ENCODE measurements around the gene STX12.

Gene STX12

DNA sequence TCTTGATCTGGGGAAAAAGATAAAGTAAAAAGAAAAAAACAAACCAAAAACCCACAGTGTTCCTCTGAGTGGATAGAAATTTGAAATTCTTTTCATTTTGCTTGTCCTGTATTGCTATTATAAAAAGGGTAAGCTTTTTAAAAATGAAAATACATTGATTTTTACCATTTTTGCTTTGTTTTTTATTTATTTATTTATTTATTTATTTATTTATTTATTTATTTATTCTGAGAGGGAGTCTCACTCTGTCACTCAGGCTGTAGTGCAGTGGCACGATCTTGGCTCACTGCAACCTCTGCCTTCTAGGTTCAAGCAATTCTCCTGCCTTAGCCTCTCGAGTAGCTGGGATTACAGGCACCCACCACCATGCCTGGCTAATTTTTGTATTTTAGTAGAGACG is 35.1 kb downstream of the STX12 start (continued):
- peak; percentile 44; the same call in 1 of the 2 replicates for TF ChIP-seq ZNF501 (tag by site-specific recombination; IDR thresholded peaks at IDR 0.05)
- TF ChIP-seq ZBTB1 (tag by site-specific recombination; IDR thresholded peaks at IDR 0.05) = peak; percentile 79
- TF ChIP-seq ZNF140 (tag by site-specific recombination; IDR thresholded peaks at IDR 0.05) = peak; percentile 93
- peak; percentile 71; the same call in 1 of the 2 replicates for TF ChIP-seq ZNF530 (tag by site-specific recombination; IDR thresholded peaks at IDR 0.05; ENCODE audit: low read depth)
- TF ChIP-seq ZNF664 (tag by site-specific recombination; IDR thresholded peaks at IDR 0.05) = peak; percentile 84
- peak; percentile 86 for TF ChIP-seq ZNF623 (tag by site-specific recombination; IDR thresholded peaks at IDR 0.05)
- peak; percentile 46; the same call in 1 of the 2 replicates for TF ChIP-seq OVOL3 (tag by site-specific recombination; IDR thresholded peaks at IDR 0.05)
- TF ChIP-seq, protein P1, sequence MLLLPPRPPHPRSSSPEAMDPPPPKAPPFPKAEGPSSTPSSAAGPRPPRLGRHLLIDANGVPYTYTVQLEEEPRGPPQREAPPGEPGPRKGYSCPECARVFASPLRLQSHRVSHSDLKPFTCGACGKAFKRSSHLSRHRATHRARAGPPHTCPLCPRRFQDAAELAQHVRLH (tag by site-specific recombination; IDR thresholded peaks at IDR 0.05) = peak; percentile 65; the same call in 1 of the 2 replicates
- peak; percentile 84 for TF ChIP-seq ZBTB8A (tag by site-specific recombination; IDR thresholded peaks at IDR 0.05)
- TF ChIP-seq ZNF394 (tag by site-specific recombination; IDR thresholded peaks at IDR 0.05; ENCODE audit: borderline replicate concordance) = peak; percentile 98
- peak; percentile 85; the same call in 1 of the 2 replicates for TF ChIP-seq ZNF560 (tag by site-specific recombination; IDR thresholded peaks at IDR 0.05; ENCODE audit: borderline replicate concordance)
- TF ChIP-seq ZNF266 (tag by site-specific recombination; IDR thresholded peaks at IDR 0.05; ENCODE audit: low read depth) = peak; percentile 83
- TF ChIP-seq RBAK (tag by site-specific recombination; IDR thresholded peaks at IDR 0.05) = peak; percentile 62; the same call in 1 of the 2 replicates
- TF ChIP-seq ZNF223 (tag by site-specific recombination; IDR thresholded peaks at IDR 0.05) = 0 out of 2 replicates have a peak, but pooled peaks have one; percentile 31
- TF ChIP-seq, protein P2, sequence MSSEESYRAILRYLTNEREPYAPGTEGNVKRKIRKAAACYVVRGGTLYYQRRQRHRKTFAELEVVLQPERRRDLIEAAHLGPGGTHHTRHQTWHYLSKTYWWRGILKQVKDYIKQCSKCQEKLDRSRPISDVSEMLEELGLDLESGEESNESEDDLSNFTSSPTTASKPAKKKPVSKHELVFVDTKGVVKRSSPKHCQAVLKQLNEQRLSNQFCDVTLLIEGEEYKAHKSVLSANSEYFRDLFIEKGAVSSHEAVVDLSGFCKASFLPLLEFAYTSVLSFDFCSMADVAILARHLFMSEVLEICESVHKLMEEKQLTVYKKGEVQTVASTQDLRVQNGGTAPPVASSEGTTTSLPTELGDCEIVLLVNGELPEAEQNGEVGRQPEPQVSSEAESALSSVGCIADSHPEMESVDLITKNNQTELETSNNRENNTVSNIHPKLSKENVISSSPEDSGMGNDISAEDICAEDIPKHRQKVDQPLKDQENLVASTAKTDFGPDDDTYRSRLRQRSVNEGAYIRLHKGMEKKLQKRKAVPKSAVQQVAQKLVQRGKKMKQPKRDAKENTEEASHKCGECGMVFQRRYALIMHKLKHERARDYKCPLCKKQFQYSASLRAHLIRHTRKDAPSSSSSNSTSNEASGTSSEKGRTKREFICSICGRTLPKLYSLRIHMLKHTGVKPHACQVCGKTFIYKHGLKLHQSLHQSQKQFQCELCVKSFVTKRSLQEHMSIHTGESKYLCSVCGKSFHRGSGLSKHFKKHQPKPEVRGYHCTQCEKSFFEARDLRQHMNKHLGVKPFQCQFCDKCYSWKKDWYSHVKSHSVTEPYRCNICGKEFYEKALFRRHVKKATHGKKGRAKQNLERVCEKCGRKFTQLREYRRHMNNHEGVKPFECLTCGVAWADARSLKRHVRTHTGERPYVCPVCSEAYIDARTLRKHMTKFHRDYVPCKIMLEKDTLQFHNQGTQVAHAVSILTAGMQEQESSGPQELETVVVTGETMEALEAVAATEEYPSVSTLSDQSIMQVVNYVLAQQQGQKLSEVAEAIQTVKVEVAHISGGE (tag by site-specific recombination; conservative IDR thresholded peaks at IDR 0.05; ENCODE audit: low read depth) = peak; percentile 86
- TF ChIP-seq ZNF354C (tag by site-specific recombination; IDR thresholded peaks at IDR 0.05; ENCODE audit: borderline replicate concordance, low read depth) = 0 out of 2 replicates have a peak, but pooled peaks have one; percentile 75
- peak; percentile 73 for TF ChIP-seq ZNF529 (tag by site-specific recombination; IDR thresholded peaks at IDR 0.05; ENCODE audit: insufficient replicate concordance)

DNA sequence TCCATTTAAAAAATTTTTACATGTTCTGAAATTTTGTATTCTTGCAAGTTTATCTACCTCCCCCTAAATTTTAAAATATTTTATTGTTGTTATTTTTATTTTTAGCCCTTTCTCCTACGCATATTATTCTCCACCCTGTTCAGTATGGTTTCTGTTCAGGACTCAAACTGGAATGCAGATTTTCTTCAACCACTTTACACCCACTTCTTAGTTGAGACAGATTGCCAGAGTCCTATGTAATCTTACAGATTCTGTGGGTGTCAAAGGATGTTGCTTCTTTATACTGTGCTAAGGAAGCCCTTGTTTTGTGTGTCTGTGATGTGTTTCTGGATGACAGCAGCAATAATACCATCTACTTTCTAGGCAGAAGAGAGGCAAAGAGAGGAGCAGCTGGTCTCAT is 36.9 kb downstream of the STX12 start:
- ChIA-PET POLR2A (no interaction called here), CTCF (no interaction called here)
- no peaks in the 10 kb centered on the region for H3K4me1 ChIP-seq (ENCODE audit: control insufficient read depth, insufficient read depth, low read length)
- H3K27ac ChIP-seq (ENCODE audit: extremely low read depth, low read depth, low read length) = no peak overlapping the region
- no peaks in the 10 kb centered on the region for H3K9me3 ChIP-seq (ENCODE audit: control insufficient read depth, insufficient read depth, low read depth, low read length)
- no peak overlapping the region for H3K4me3 ChIP-seq (ENCODE audit: low read depth, low read length)
- peaks cover 16 to 38% of the 10 kb centered on the region in 2 experiments; a peak in 2 of 3 replicates for H3K36me3 ChIP-seq (ENCODE audit: control insufficient read depth in 2 of 2, insufficient read depth in 1 of 2, low read length in 2 of 2)
- TF ChIP-seq ZNF571 (tag by site-specific recombination; IDR thresholded peaks at IDR 0.05) (no peak), ZNF510 (tag by site-specific recombination; IDR thresholded peaks at IDR 0.05; ENCODE audit: insufficient replicate concordance) (no peak), ZNF664 (tag by site-specific recombination; IDR thresholded peaks at IDR 0.05) (no peak), KLF1 (tag by site-specific recombination; IDR thresholded peaks at IDR 0.05) (no peak), KLF16 (tag by site-specific recombination; IDR thresholded peaks at IDR 0.05) (no peak)
- TF ChIP-seq, protein P3, sequence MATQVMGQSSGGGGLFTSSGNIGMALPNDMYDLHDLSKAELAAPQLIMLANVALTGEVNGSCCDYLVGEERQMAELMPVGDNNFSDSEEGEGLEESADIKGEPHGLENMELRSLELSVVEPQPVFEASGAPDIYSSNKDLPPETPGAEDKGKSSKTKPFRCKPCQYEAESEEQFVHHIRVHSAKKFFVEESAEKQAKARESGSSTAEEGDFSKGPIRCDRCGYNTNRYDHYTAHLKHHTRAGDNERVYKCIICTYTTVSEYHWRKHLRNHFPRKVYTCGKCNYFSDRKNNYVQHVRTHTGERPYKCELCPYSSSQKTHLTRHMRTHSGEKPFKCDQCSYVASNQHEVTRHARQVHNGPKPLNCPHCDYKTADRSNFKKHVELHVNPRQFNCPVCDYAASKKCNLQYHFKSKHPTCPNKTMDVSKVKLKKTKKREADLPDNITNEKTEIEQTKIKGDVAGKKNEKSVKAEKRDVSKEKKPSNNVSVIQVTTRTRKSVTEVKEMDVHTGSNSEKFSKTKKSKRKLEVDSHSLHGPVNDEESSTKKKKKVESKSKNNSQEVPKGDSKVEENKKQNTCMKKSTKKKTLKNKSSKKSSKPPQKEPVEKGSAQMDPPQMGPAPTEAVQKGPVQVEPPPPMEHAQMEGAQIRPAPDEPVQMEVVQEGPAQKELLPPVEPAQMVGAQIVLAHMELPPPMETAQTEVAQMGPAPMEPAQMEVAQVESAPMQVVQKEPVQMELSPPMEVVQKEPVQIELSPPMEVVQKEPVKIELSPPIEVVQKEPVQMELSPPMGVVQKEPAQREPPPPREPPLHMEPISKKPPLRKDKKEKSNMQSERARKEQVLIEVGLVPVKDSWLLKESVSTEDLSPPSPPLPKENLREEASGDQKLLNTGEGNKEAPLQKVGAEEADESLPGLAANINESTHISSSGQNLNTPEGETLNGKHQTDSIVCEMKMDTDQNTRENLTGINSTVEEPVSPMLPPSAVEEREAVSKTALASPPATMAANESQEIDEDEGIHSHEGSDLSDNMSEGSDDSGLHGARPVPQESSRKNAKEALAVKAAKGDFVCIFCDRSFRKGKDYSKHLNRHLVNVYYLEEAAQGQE (tag by site-specific recombination; IDR thresholded peaks at IDR 0.05) = no peak
- TF ChIP-seq, protein P4, sequence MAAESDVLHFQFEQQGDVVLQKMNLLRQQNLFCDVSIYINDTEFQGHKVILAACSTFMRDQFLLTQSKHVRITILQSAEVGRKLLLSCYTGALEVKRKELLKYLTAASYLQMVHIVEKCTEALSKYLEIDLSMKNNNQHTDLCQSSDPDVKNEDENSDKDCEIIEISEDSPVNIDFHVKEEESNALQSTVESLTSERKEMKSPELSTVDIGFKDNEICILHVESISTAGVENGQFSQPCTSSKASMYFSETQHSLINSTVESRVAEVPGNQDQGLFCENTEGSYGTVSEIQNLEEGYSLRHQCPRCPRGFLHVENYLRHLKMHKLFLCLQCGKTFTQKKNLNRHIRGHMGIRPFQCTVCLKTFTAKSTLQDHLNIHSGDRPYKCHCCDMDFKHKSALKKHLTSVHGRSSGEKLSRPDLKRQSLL (tag by site-specific recombination; IDR thresholded peaks at IDR 0.05) = no peak
- TF ChIP-seq, protein P5, sequence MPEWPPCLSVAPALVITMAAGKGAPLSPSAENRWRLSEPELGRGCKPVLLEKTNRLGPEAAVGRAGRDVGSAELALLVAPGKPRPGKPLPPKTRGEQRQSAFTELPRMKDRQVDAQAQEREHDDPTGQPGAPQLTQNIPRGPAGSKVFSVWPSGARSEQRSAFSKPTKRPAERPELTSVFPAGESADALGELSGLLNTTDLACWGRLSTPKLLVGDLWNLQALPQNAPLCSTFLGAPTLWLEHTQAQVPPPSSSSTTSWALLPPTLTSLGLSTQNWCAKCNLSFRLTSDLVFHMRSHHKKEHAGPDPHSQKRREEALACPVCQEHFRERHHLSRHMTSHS (tag by site-specific recombination; IDR thresholded peaks at IDR 0.05) = no peak
- TF ChIP-seq, protein P6, sequence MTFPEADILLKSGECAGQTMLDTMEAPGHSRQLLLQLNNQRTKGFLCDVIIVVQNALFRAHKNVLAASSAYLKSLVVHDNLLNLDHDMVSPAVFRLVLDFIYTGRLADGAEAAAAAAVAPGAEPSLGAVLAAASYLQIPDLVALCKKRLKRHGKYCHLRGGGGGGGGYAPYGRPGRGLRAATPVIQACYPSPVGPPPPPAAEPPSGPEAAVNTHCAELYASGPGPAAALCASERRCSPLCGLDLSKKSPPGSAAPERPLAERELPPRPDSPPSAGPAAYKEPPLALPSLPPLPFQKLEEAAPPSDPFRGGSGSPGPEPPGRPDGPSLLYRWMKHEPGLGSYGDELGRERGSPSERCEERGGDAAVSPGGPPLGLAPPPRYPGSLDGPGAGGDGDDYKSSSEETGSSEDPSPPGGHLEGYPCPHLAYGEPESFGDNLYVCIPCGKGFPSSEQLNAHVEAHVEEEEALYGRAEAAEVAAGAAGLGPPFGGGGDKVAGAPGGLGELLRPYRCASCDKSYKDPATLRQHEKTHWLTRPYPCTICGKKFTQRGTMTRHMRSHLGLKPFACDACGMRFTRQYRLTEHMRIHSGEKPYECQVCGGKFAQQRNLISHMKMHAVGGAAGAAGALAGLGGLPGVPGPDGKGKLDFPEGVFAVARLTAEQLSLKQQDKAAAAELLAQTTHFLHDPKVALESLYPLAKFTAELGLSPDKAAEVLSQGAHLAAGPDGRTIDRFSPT (tag by site-specific recombination; IDR thresholded peaks at IDR 0.05) = no peak

All from HEK293 (cell line).